Activated CD4-positive, alpha-beta T cell treated with anti-CD3 and anti-CD28 coated beads, Interleukin-2, amount 50 U/mL, for 16 hours (primary cell): Measurements from ENCODE around the gene RNF20.
A peak's percentile ranks its signal among the peaks of the same experiment; 100 is the strongest.
"Not testable (repeated sequence)": the region's sequence is repeated elsewhere in the genome, so short reads cannot be mapped to it uniquely, and the experiment has no call there.

Experiments
- DNase-seq: peaks from one replicate; pipeline ENCODE4 v3.0.0-alpha.2; 2020

Gene RNF20

DNA sequence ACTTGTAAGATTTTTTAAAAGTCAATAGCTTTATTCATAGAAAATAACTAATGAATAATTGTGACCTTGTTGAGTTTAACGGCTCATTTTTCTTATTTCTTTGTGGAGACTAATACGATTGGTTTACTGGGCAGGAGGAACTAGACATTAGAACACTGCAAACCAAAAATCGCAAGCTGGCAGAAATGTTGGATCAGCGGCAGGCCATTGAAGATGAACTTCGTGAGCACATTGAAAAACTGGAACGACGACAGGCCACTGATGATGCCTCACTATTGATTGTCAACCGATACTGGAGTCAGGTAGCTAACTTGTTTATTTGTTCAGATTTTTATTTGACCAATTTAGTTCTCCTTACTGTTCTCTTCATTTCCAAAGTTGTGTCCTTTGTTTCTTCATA is 6.4 kb downstream of the RNF20 start:
- DNase-seq: no peak

DNA sequence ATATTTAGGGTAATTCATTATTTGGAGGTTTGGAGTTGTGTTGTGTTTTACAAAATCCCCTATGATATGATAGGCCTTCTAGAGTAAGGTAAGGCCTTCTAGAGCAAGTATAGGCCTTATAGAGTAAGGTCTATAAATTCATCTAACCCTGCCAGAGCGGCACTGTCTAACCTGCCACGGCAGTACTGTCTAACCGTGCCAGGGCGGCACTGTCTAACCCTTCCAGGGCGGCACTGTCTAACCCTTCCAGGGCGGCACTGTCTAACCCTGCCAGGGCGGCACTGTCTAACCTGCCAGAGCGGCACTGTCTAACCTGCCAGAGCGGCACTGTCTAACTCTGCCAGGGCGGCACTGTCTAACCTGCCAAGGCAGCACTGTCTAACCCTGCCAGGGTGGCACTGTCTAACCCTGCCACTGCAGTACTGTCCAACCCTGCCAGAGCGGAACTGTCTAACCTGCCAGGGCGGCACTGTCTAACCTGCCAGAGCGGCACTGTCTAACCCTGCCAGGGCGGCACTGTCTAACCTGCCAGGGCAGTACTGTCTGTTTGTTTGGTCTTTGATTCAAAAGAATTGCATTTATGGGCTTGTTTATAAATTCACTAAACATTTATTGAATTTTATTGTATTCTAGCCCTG is 9.6 kb downstream of the RNF20 start:
- no peak for DNase-seq

DNA sequence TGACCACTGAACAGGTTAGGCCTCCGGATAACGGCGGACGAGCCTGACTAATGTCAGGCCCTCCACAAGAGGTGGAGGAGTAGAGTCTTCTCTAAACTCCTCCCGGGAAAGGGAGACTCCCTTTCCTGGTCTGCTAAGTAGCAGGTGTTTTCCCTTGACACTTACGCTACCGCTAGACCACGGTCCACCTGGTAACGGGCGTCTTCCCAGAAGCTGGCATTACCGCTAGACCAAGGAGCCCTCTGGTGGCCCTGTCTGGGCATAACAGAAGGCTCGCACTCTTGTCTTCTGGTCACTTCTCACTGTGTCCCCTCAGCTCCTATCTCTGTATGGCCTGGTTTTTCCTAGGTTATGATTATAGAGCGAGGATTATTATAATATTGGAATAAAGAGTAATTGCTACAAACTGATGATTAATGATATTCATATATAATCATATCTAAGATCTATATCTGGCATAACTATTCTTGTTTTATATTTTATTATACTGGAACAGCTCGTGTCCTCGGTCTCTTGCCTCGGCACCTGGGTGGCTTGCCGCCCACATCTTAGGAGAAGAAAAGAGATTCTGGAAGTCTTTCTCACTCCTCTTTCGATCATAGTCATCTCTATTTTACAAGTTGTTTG is 15.9 kb downstream of the RNF20 start:
- DNase-seq: not testable (repeated sequence)

DNA sequence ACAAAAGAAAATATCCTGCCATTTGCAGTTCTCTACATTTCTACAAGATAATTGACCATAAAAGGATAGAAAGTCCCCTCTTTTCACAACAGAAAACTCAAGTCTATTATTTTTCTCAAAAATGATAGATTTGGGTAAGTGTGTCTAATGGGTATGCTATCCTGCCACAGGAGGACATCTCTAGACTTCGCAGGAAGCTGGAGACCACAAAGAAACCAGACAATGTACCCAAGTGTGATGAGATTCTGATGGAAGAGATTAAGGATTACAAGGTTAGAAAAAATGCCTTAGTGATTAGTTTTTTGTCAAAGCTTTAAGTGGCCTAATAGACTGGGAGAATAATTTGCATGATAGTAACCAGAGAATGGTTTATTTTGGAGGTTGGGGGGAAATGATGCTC is 28.1 kb downstream of the RNF20 start:
- no peak for DNase-seq

DNA sequence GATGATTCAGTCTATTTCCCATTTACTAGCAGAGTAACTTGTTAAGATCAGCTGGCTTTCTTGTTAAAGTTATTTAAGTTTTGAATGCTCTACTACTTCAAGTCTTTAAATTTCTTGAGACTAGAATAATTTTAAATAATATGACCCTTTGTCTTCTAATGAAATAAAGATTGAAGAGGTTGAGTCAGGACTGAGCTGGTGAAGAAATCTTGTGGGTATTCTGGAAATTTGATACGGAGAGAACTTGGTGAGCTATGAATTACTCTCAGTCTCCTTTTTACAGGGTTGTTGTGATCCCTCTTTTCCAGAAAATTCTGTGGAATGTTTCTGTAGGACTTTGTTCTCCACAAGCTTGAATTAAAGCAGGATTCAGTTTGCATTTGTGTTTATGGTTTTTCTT is 29.3 kb downstream of the RNF20 start:
- no peak for DNase-seq

DNA sequence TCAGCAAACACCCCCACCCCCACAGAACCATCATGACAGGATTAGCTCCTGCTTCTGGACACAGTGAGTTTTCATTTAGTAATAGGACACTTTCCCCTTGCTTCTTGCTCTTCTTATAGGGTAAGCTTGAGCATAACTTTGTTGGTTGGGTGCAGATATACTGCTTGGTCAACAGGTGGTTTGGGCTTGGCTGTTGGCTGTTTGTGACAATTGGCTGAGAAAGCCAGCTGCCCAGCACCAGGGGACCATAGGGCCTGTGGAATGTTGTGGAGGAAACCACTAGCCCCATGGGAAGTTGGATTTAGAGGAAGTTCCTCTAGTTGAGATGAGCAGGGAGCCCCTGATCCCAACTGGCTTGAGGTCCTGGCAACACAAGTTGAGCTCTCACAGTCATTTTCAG is 30.6 kb downstream of the RNF20 start:
- no peak for DNase-seq

DNA sequence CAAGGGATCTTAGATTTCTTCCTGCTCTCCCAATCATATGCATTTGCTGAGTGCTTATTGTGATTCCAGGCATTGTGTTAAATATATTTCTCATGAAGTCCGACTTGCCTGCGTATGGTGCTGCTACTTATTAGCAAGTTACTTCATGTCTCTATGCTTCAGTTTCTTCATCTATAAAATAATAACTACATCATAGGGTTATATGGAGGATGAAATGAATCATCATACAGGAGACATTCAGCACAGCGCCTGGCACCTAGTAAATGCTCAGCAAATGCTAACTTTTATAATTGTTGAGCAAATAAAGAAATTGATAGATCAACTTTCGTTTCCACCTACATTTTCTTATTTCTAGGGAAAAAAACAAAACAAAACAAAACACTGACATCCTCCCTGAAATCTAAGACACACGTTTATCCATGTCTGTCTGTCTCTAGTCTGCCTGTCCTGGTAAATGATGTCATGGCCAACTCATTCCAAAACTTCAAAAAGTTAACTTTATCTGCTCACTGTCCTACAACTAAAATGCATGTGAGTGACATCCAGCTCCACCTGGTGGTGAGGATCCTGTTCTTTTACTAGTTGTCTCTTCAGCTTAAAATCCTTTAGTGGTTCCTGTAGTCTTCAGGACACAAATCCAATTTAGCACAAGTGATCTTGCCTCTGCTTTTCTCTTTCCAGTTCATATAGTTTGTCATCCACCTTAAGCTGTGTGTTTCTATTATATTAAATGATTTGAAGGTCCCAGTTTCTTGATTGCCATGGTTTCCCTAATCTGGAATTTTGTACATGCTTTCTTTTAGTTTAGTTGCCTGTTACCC is 33.5 kb downstream of the RNF20 start:
- peak; percentile 57 for DNase-seq

DNA sequence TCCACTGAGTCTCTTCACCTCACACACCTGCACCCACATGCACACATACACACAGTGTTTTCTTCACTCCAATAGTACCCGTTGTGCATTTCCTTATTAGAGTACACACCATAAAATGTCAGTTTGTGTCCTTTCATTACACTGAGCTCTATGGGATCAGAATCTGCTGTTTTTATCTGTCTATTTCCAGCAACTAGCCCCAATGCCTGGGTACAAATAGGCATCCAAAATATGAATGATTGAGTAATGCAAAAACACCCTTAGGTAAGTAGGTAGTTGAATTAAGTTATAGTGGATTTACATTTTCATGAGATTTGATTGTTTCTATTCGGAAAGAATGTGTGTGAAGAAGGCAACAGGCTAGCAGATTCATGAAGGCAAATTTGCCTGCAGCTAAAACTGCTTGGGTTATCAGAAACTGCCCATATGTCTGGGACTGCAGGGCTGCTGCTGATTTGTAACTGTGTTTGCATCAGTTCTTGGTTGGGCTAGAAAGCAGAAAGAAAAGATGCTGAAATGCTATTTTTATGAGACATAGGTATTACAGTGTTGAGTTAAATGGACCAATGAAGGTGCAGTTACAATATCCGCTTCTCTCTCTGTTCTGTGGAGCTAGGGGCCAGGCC is 34.2 kb downstream of the RNF20 start:
- DNase-seq: no peak

DNA sequence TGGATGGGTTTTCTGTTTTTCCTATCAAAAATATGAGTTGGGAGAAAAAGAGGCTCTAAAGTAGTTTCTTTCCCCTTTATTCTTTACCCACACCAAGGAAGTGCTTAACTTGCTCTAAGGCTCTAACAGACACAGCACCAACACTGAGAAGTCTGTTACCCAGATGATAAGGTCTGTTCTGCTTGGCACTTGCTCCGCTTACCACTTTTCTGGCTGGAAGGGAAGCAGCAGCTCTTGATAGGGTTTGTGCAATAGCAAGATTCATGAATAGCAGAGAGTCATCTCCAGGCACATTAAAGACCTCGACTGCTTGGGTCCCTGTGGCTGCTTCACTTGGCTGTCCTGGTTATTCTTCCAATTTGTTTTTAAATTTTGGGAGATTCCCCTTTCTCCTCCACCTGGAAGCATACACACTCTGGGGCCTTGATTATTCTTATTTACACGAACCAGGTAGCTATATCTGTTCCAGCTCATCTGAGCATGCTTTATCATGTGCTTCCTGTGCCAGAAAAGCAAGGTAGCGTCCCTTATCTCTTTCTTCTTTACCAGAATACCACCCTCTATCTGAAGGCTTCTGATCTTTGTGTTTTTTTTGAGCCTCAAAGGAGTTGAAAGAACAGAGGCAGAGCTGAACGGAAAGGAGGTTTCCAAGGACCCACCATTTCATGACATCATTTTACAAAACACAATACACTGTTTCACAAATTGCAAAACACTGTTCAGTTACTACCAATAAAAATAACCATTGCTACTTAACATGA is 36.3 kb downstream of the RNF20 start:
- no peak for DNase-seq

DNA sequence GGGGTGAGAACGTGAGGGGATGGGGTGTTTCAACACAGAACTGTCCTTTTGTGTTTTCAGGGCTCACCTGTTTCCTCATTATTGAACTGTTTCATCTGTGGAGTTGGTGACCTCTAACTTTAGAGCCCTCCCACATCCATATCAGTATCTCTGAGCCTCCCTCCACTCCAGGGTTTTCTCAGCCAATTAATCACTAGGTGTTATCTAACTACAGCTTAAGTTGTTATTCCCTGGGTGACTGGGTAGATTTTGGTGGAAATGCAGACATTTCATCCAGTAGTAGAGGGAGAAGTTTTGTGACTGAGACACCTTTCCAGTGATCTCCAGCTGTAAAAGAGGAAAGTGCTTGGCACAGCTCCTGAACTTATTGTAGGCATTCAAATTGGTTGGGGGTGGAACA is 37.5 kb downstream of the RNF20 start:
- no peak for DNase-seq

DNA sequence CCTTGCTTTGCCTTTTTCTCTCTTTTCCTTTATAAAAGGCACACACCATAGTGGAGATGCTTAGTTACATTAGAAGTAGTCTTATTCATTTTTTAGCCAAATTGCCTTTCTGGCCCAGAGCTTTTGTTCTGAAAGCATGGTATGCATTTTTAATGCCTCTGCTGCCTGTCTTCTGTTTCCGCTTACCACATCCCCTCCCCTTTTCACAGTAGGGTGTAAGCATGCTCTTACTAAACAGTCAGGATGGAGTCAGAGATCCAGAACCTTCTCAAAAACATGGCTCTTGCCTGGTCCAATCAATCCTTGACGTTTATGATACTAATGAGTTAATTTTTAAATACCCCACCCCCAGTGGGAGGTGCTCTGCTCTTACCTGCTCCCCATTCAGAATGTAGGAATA is 38.7 kb downstream of the RNF20 start:
- DNase-seq: no peak

DNA sequence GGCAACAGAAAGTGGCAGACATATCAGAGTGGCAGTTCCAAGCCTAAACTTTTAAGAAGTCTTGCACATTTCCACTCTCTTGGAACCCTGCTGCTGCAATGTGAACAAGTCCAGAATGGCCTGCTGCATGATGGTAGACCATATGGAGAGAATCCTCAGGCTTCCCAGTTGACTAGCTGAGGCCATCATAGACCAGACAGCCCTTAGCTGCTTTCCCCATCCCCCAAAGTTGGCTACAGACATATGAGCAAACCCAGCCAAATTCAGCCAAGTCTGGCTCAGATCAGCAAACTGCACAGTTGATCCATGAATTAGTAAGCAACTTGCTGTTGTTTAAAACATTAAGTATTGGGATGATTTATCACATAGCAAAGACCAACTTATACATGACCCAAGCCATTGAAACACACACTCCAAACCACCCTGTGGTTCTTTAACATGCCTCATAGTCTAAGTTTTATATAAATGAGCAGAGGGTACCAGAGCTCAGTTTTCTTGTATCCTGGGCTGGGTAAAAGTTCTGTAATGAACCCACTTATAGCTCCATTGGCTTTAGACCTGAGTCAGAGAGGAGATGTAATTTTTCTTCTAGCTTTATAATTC is 41.2 kb downstream of the RNF20 start:
- peak; percentile 6 for DNase-seq

DNA sequence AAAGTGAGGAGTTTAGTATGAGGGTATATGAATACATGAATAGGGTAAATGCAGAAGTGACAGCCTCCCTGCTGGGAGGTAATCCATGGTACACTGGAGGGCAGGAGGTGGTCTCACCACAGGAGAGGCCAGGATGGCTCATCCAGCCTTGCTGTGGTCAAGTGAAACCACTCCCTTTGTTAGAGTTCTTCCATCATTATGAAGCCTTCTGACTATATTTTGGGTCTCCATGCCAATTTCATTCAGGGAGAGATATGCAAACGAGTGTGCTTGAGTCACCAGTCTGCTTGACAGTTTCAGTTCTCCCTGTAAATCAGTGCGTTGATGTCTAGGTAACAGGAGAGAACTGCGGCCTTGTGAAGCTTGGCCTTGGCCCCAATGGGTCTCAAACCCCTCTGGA is 44.7 kb downstream of the RNF20 start:
- no peak for DNase-seq

DNA sequence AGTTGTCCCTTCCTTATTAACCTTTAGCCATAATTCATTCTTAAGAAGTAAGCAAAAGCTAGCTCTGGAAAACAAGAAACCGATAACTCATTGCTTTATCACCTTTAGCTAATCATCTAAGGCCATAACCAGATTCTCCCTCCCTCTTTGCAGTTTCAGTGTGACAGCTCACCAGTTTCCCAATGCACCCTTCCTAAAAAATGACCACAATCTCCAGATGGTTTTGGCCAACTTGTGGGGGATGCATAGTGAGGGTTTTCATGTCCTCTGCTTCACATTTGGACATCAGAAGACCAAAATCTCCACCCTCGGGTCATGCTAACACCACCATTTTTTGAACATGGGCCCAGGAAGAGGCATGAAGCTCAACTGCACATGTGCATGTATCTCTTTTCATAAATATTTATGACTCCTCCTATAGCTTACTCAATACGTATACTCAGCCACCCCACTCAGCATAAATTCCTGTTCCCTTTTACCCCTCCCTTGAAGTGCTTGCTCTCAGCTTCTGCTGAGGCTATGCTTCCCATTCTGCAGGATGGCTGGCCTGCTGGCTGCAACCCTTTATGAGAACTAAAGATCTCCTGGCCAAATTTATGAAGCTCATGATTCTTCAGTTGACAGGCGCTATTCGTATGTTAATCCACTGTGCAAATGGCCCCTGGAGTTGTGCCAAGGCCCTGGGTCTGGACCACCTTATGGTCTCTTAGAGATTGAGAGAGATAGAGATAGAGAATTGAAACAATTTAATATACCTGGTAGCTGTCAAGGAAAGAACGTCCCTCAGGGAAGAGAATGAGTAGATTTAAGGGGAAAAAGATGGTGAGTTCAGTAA is 46.3 kb downstream of the RNF20 start:
- DNase-seq: no peak

DNA sequence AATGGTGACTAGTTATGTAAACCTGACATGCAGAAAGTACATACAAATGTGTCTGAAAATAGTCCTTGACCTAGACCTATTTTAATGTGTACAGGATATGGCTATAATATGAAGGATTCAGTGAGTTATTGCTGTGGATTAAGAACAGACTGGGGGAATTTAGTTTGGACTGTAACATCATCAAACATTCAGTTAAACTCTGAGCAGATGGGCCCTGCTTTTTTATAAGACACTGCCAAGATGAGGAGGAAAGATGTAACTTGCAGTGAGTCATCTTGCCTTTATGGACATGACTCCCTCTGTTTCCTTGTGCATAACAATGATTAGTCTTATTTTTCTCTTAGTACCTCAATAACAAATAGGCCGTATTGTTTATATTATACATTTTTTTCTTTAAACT is 48.9 kb downstream of the RNF20 start:
- DNase-seq: no peak

DNA sequence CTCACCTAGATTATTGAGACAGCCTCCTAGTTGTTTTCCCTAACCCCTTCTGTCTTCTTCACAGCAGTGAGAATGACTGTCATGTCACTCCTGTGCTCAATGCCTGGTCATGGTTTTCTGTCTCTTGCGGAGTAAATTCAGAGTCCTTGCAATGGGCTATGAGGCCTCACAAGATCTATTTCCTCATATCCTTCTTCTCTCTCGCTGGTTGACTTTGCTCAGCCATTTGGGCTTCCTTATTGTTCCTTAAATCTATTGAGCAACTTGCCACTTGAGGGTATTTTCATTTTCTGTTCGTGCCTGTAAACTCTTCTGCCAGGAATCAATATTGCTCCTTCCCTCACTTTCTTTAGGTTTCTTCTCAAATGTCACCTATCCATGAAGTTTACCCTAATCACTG is 52.1 kb downstream of the RNF20 start:
- no peak for DNase-seq

DNA sequence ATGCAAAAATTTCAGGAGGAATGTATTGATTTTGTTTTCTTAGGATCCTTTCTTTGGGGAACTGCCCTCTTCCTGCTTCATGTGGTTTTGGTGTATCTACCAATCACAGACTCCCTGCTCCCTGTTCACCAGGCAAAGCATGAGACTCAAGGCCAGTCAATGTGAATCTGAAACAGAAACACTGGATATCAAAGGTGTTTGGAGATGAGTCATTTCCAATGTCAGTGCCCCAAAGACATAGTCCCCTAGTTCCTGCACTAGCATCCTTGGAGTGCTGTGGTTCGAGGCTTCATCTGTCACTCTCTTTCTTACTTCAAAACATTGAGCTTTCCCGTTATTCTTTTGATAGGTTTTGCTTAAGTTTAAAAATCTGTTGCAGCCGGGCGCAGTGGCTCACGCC is 53.0 kb downstream of the RNF20 start:
- peak; percentile 81 for DNase-seq

DNA sequence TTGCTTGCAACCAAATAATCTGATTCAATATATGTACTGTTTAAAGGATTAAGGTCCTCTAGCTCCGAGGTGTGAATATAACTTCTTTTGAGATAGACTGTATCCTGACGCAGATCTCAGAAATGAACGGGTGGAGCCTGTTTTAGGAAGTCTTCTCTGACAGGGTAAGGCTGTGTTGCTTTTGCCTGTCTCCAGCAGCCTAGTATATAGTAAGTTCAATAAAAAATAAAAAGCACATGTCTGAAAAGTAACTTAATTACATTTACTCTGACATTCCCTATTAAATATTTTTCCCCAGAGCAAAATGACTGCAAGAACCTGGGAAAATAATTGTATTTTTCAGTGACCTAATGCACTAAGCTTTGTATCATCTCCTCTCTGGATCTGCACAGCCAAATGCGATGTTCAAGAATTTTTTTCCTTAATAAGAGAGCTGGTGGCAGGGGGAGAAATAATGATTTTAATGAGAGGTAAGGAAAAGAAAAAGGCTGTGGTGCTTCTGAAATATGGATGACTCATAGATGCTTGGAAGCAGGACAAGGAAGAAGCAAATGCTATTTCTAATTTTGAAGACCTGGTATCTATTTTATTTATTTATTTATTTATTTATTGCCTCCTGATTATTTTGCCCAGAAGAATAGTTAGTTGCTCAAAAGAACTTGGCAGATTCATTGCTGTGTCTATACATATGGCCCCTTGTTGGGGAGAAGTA is 53.8 kb downstream of the RNF20 start:
- DNase-seq: no peak

DNA sequence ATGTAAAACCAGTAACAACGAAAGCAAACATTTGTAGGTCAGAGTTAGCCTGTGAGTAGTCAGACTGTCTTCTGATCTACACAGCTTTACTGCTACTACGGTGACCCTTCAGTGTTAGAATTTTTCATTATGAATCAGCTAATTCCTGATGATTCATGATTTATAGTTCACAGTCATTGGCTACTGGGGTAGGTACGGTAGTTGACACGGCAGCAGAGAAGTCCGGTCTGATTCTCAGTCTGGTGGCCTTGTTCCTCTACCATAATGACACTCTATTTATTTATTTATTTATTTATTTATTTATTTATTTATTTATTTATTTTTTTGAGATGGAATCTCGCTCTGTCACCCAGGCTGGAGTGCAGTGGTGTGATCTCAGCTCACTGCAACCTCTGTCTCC is 56.4 kb downstream of the RNF20 start:
- not testable (repeated sequence) for DNase-seq

DNA sequence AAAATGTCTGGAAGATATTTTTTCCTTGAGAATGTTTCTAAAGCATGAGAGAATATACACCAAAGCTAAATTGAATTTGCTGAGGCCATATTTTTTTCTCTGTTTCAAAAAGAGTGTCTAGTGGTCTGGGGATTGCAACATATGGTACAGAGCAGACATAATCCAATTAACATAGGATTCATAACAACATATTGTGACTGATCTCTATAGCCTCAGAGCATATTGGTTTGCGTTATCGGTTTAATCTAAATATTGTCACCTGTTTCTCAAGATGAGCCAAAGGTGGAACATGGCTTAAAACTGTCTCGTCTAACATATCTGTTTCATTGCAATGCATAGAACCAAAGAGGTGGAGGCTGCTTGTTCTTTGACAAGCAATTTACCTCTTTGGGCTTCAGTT is 57.2 kb downstream of the RNF20 start:
- no peak for DNase-seq
